ENCODE data around the gene NDRG4. TPM values are rescaled to one million over a fixed set of nuclear protein-coding genes. Genes with fewer than 3 reads are reported as not detected.
"Not testable (repeated sequence)": the region's sequence is repeated elsewhere in the genome, so short reads cannot be mapped to it uniquely, and the experiment has no call there.

The NDRG4 gene
- total RNA-seq, 1 donor from 2014 or later, result 1.8 TPM

- no peak for TF ChIP-seq CTCF (IDR thresholded peaks at IDR 0.05)
- Mint-ChIP-seq H3K27me3 (peaks cover 3% of the 10 kb centered on the region), H3K36me3 (ENCODE audit: low read depth) (no peaks in the 10 kb centered on the region), H3K27ac (no peak overlapping the region), H3K4me3 (no peak overlapping the region), H3K4me1 (no peaks in the 10 kb centered on the region), H3K9me3 (no peaks in the 10 kb centered on the region)
- ChIA-PET POLR2A (interaction anchor here (0.9 kb wide), 1 partner anchor 152 kb away, joined by 3 read pairs; no protein-coding TSS in a partner anchor), CTCF (interaction anchor here (0.6 to 6.0 kb wide), 7 partner anchors 15 to 200 kb away, joined by 3 to 156 read pairs (median 4); no protein-coding TSS in a partner anchor)
- DNase-seq (no peak), ATAC-seq (ENCODE audit: low read depth) (no peak)
- intact Hi-C loops (cut with micrococcal nuclease), result no loop called here
Observed at GRCh38 chr16:58488531-58488930, 11.4 kb upstream of the NDRG4 start.

- Mint-ChIP-seq H3K27me3 (peaks cover 6% of the 10 kb centered on the region), H3K9me3 (no peaks in the 10 kb centered on the region), H3K36me3 (ENCODE audit: low read depth) (no peaks in the 10 kb centered on the region), H3K4me3 (no peak overlapping the region), H3K4me1 (peaks cover 2% of the 10 kb centered on the region), H3K27ac (no peak overlapping the region)
- intact Hi-C loops (cut with micrococcal nuclease), result no loop called here
- ChIA-PET CTCF (interaction anchor here (6.0 kb wide), 1 partner anchor 153 kb away, joined by 156 read pairs; no protein-coding TSS in a partner anchor), POLR2A (no interaction called here)
- DNase-seq (no peak), ATAC-seq (ENCODE audit: low read depth) (no peak)
- no peak for TF ChIP-seq CTCF (IDR thresholded peaks at IDR 0.05)
Observed at GRCh38 chr16:58490065-58490464, 9.9 kb upstream of the NDRG4 start.

- DNase-seq; H3K9me3 Mint-ChIP-seq; ATAC-seq (ENCODE audit: low read depth); H3K4me1 Mint-ChIP-seq; H3K27ac Mint-ChIP-seq; H3K4me3 Mint-ChIP-seq; H3K27me3 Mint-ChIP-seq; H3K36me3 Mint-ChIP-seq (ENCODE audit: low read depth); intact Hi-C loops (cut with micrococcal nuclease); POLR2A ChIA-PET: not testable (repeated sequence)
- CTCF ChIA-PET, result interaction anchor here (1.5 kb wide), 1 partner anchor 155 kb away, joined by 4 read pairs; no protein-coding TSS in a partner anchor
Observed at GRCh38 chr16:58490539-58490938, 9.4 kb upstream of the NDRG4 start.

GRCh38 chr16:58492066-58492465 is 7.9 kb upstream of the NDRG4 start:
- POLR2A ChIA-PET, result no interaction called here
- Mint-ChIP-seq H3K4me3 (no peak overlapping the region), H3K4me1 (peaks cover 8% of the 10 kb centered on the region), H3K9me3 (no peaks in the 10 kb centered on the region), H3K27ac (no peak overlapping the region), H3K27me3 (peaks cover 6% of the 10 kb centered on the region), H3K36me3 (ENCODE audit: low read depth) (no peaks in the 10 kb centered on the region)
- ATAC-seq (ENCODE audit: low read depth), result no peak
- DNase-seq, result no peak
- intact Hi-C loops (cut with micrococcal nuclease), result no loop called here
- CTCF ChIA-PET, result interaction anchor here (1.5 kb wide), 1 partner anchor 156 kb away, joined by 4 read pairs; no protein-coding TSS in a partner anchor
- no peak for TF ChIP-seq CTCF (IDR thresholded peaks at IDR 0.05)

DNA sequence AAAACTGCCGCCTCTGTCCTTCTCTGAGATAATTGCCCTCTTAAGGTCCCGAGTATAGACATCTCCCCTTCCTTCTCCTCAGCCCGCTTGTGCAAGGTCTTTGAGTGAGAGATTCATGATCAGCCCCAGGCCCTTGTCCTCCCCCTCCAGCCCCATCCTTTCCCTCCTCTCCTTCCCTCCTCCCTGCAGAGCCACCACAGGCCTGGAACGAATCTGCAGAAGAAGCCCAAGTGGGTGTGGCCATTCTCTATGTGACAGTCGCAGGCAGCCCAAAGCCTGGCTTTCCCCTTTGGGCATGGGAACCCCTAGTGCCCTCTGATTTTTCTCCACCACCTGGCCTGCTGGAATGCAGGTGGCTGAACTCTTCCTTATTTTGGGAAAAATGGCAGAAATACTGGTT is 7.2 kb upstream of the NDRG4 start:
- ChIA-PET CTCF (no interaction called here), POLR2A (no interaction called here)
- Mint-ChIP-seq H3K4me3 (no peak overlapping the region), H3K36me3 (ENCODE audit: low read depth) (no peaks in the 10 kb centered on the region), H3K9me3 (no peaks in the 10 kb centered on the region), H3K27ac (no peak overlapping the region), H3K27me3 (peaks cover 5% of the 10 kb centered on the region), H3K4me1 (peaks cover 8% of the 10 kb centered on the region)
- intact Hi-C loops (cut with micrococcal nuclease), result no loop called here
- no peak for TF ChIP-seq CTCF (IDR thresholded peaks at IDR 0.05)
- DNase-seq, result no peak
- no peak for ATAC-seq (ENCODE audit: low read depth)
